ENCODE results near the gene AKAP5.

Gene AKAP5, protein sequence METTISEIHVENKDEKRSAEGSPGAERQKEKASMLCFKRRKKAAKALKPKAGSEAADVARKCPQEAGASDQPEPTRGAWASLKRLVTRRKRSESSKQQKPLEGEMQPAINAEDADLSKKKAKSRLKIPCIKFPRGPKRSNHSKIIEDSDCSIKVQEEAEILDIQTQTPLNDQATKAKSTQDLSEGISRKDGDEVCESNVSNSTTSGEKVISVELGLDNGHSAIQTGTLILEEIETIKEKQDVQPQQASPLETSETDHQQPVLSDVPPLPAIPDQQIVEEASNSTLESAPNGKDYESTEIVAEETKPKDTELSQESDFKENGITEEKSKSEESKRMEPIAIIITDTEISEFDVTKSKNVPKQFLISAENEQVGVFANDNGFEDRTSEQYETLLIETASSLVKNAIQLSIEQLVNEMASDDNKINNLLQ

DNA sequence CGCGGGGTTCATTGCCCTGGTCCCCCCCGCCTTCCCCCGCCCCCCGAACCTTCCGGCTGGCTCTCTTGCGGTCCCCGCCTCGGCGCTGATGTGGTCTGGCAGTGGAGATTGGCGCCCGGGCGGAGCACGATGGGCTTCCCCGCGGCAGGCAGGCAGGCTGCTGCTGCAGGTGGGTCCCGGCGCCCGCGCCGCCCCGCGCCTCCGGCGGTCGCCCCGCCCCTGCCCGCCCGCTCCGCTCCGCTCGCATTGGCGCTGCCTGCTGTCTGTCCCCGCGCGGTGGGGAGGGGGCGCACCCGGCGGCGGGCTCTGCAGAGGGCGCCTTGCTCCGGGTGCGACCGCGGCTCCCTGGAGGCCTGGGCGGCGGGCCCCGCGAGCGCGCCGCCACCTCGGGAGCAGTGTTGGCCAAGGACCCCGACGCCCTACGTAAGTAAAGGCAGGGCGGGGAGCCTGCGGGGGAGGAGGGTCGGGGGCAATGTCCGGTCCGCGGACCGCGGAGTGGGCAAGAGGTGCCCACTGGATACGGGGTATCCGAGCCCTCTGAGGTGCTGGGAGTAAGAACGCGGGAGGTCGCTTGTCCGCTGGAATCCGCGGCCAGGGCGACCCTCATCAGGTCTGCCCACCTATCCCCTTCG lies at the start of gene AKAP5:
Gene AKAP5, plus strand, starts transcription at position 309 of the 632 bp plus-strand sequence. CDS start 2,896 bp downstream, outside the sequence.
- DNase-seq (ENCODE audit: low read depth): peak; percentile 52

DNA sequence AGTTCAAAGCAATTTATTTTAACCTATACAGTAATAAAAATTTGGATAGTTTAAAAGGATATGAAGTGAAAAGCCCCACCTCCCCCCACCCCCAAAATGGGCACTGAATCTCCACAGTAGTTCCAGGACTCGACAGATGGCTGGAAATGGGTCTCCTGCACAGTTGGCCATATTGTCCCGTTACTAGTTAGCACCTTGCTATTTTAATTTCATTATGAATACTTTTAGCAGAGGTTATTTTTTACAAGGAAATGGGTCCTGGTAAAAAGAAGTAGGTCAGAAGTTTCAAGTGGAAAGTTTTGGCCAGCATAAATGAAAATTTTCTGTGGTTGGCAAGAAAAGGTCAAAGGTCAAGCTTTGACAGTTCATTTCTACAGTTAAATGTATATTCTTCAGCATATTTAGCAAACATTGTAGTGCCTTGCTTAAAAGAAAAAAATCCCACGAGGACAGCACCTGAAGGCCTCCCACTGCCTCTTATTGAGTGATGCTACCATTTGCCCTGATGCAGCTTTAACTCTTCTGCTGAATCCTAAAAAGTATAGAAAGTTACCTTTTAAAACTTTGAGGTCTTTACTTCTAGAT lies 48.9 kb upstream of the AKAP5 start:
- no peak for DNase-seq (ENCODE audit: low read depth)

DNA sequence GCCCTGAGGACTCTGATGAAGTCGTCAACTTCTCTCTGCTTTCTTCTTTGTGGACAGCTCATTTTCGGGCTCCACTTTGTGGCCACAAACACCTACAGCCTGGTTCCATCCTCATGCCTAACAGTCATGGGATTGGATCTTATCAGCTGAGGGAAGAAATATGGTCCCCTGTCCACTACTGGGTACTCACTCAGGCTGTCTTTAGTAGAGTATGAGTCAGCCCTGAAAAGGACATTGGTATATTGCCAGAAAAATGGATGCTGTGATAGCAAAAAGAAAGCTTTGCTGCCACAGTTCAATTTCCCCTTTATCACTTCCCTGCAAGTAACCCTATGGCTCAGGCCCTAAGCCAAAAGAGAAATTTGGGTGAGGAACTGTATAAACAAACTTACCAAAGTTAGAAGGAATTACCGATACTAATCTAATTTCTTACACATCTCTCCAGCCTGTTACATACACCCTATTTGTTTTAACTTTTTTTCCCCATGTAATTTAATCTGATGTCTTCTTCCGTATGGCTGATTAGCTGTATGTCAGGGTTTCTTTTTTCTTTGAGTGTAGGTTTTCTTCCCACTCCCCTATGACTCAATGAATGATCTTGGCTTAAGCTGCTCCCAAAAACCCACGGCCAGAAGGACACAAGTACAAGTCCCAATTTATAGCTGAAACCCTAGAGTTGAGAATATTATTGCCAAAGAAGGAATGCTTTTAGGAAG lies 48.1 kb upstream of the AKAP5 start:
- DNase-seq (ENCODE audit: low read depth): no peak

DNA sequence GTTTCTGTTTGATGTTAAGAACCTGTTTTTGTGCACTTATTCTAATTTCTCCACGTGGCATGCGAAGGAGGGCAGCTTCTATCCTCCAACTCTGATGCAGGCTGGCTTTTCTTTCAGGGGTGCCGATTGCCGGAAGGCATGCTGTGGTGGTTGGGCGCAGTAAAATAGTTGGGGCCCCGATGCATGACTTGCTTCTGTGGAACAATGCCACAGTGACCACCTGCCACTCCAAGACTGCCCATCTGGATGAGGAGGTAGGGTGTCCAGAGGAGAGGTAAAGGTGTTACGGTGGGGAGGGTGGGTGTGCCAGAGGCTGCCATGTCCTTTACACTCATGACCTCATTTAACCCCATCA lies 47.6 kb upstream of the AKAP5 start:
- DNase-seq (ENCODE audit: low read depth): no peak

DNA sequence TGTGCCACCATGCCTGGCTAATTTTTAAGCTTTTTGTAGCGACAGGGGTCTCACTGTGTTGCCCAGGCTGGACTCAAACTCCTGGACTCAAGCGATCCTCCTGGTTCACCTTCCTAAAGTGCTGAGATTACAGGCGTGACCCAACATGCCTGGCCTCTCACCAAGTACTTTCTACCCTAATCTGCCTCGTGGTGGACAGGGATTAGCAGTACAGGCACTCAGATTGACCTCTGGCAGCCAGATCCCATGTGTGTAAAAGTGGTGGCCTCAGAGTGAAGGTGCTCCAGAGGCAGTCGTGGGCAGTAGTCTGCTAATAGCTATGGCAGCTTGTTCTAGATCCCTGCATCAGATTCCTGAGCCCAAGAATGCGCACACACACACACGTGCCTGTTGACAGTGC lies 46.3 kb upstream of the AKAP5 start:
- DNase-seq (ENCODE audit: low read depth): no peak

DNA sequence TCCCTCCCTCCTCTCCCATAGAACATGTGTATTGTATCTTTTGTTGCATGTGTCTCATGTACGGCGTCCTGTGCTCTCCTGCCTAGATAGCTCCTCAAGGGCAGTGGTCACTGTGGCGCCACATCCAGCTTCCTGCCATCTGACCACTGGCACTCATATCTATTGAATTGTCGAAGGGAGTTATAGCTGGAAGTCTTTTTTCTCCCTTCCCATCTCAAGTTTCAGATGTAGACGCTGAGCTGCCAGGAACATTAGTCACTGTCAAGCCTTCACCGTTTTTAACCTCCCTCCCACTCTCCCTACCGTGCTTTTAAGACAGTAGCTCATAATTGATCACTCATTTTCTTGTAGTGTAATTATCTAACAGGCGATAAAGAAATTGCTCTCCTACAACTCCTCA lies 44.1 kb upstream of the AKAP5 start:
- no peak for DNase-seq (ENCODE audit: low read depth)

DNA sequence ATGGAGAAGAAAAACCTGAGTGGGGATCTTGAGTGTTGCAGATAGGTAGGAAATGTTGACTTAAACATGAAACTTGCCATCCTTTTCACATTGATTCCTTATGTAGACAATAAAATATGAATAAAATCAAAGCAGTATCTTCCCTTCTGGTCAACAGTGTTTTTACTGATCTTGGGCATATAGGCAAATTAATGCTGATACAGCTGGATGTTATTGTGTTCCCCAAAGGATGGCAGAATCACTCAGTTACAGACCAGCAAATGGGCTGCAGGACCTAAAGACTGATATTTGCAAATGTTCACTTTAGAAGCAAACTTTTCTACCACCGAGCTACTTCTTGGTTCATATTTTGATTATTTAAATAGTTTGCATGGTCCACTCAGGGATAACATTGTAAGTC lies 43.3 kb upstream of the AKAP5 start:
- DNase-seq (ENCODE audit: low read depth): no peak

DNA sequence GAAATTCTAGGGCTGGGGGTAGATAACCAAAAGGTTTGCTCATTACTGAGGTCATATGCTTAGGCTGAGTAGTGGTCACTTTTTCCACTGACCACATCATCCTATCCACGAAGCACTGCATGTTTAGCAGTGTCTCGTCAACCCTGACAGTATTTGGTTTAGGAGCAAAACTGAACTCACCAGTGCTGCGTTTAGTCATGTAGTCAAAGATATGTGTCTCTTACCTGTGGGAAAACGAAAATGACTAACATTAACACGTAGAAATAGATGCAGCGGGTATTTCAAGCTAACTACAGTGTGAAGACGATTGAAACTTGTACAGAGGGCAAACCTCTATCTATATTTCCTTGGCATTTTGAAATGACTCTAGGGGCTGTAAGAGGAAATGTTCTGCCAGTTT lies 42.5 kb upstream of the AKAP5 start:
- no peak for DNase-seq (ENCODE audit: low read depth)

DNA sequence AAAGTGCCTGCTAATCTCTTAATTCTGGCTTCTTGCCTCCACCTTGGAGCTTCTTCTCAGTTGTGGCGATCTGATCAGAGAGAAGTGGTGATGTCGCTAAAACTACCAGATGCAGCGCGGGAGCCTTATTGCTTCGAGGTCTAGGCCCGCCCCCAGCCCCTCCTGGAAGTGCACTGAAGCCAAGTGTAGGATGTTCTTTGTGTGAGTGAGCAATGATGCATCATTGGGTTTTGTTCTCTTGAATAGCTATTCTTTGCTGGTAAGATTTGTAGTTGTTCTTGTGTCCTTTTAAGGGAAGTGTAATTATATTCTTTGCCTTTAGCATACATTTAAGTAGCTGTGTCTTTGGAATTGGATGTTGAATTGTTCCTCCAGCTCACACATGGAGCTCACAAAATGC lies 41.3 kb upstream of the AKAP5 start:
- DNase-seq (ENCODE audit: low read depth): no peak

DNA sequence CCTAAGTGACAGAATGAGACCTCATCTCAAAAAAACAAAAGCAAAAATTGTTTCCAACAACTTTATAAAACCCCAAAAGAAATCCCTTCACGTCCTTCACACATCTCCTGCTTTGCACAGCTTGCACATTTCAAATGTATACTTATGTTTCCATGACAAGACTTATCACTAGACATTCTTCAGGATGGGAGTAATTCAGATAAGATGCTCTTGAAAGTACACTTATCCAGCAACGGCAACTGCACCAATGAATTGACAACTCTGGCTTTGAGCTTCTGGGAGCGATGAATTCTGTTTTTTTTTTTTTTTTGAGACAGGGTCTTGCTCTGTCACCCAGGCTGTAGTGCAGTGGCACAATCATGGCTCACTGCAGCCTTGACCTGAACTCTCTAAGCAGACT lies 30.8 kb upstream of the AKAP5 start:
- no peak for DNase-seq (ENCODE audit: low read depth)

DNA sequence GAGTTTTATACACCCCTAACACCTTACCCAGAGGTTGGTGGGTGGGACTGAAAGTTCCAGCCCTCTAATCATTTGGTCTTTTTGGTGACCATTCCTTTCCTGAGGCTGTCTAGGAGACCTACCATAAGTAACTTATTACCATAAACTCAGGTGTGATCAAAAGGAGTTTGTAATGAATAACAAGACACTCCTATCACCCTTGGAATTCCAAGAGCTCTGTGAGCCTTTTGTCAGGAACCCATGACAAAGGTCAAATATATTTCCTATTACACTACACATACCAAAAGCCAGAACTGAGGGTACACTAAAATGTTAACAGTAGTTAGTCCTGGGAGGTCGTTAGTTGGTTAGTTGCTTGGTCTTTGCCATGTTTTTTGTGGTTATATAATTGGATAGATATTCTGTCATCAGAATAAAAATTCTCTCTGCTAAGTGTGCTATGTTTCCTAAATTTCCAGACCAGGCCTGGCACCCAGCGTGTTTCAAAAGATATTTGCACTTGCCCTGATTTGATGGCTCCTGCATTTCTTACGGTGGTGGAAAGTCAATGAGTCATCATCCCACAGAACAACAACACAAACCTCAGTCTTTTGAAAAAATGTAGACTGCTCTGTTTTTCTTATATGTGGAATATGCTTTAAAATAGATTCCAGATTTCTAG lies 27.0 kb upstream of the AKAP5 start:
- no peak for DNase-seq (ENCODE audit: low read depth)

DNA sequence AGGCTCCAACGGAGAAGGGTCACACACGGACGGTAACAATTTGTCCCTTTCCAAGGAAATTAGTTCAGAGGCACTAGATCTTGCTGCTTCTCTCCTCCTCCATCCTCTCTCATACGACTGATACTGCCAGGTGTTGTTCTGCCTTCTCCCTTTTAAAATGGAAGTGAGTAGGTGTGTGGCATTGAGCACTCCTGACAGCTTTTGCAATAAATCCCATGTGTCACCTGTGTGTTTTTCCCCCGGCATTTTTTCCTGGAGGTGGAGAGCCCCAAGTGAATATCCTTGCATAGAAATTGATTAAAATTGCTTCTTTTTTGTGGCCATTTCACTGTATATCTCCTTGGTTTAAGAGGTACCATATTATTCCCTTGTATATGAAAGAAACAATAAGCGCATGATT lies 26.2 kb upstream of the AKAP5 start:
- no peak for DNase-seq (ENCODE audit: low read depth)

DNA sequence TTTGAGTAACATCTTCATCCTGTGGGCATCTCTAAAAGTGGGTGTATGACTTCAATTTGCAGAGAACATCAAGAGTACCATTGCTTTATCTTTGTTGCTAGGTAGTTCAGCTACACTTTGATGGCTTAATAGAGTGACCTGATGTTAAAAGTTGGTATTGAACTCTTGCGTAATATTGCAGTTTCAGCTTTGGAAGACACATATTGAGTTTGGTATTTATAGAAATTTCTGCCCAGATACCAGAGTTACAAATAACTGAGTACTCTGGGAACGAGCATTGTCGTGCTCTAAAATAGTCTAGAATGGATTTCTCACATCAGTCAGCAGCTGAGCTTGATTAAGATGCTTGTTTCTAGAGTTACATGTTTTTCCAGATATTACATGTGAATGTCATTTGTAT lies 24.8 kb upstream of the AKAP5 start:
- no peak for DNase-seq (ENCODE audit: low read depth)

DNA sequence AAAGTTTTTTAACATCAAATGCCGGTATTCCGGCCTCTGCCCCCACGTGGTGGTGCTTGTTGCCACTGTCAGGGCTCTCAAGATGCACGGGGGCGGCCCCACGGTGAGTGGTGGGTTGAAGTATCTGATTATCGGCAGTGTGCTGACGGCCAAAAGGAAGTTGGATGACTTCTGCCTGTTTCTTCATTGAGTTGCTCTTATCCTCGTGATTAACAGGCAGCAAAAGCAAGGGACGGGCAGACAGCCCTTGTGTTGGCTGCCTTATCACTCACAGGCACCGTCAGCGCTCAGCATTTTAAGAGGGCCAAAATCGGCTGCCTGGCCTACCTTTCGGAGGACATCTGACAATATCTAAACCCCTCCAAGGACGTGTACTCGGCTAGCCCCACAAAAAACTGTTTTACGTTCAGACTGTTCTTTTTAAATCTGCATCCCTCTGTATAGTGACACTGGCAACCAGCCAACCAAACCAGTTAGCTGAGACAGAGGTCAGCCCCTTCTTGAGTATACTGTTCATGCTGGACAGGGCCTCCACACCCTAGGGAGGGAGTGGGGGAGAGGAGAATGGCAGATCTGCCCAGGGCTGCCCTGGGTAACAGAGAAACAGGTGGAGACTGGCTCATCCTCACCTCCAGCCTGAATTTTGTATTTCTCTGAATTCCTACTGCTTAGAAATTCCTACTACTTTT lies 22.9 kb upstream of the AKAP5 start:
- no peak for DNase-seq (ENCODE audit: low read depth)

DNA sequence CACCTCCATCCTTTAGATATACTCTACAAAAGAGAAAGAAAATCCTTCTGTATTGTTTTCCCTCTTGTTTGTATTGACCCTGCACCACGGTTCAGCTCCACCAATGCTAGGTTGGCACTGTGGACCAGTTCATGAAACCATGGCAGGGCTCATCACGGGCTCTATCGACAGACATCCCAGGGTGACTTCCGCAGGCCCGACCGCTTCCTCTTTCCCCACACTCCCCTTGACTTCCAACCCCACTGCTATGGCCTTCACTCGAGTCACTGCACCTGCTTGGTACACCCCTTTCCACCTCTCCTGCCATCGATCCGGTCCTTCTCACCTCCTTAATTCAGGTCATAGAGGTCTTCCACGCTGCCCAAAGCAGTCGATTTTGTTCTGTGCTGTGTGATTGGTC lies 21.2 kb upstream of the AKAP5 start:
- no peak for DNase-seq (ENCODE audit: low read depth)

DNA sequence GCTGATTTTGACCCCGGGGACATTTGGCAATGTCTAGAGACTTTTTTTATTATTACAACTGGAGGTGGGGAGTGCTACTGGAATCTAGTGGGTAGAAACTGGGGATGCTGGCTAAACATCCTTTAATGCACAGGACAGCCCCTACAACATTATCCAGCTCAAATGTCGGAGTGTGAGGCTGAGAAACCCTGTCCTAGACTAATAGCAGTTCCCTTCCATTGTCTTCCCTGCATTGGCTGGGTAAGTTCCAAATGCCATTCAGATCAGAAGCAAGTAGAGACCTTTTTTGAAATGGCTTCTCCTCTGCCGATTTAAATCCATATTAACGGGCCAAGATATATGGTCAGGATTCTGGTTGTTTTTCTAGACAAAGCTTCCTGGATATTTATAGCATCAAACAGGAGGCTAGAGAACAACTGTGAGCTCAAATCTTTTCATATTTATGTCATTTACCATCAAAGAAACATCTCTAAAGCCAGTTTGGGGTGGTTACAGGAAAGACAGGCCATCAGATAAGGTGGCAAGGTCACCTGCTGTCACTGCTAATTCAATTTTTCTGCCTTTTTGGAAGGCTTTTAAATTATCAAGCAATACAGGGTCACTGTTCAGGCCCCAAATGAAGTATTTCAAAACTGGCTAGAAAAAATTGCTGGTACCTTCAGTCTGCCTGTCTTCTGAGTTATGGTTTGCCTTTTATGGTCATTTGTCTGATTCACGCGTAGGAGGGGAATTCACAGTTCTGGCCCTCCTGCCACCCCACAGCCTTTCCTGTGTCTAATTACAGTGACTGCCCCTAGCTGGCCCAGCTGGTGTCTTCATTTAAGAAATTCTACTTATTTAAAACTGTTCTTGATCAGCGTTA lies 20.1 kb upstream of the AKAP5 start:
- DNase-seq (ENCODE audit: low read depth): no peak

DNA sequence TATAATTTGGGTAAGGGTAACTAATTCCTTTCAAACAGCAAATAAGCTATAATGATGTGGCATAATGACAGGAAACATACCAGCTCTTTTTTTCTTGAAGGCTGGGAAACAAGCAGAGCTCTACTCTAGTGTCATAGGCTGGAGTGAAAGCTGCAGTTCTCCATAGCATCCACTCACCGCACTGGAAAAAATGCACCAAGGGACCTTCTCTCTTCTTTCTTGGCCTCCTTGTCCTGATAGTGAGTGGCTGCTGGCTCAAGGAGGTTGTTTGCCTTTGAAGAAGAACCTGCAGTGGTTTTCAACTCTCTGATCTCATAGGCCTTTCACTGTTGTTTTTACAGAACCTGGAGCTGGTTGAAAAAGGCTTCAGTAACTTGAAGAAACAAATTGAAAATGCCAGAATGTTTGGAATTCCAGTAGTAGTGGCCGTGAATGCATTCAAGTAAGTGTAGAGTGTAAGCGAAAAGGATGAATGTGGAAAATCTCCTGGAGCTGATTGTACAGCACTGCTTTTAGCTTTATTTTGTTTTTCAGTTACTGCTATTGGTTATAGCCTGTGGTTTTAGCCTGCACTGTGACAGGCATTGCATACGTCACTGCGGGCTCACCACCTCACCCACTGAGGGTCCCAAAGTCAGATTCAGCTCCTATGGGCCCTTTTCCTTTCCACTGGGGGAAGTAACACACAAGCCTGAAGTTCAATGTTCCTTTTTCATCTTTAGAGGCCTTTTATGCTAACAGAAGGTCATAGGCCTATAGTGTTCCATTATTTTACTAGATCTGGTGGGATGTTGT lies 17.2 kb upstream of the AKAP5 start:
- no peak for DNase-seq (ENCODE audit: low read depth)

DNA sequence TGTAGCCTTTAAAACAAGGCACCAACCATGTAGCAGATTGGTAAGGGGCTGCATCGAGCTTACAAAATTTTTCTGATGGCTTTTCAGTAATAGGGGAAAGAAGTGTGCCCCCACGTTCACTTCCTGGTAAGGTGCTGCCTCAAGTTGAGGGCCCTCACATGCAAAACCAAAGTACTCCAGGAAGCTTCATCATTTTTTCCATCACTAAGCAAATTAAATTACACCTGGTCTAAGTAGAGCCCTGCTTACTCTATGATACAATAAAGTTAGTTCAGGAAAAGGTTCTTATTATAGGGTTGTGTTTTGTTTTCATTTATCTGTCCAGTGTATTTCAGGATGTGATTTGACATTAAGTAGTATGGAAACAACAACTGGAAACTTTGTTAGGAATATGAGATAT lies 15.0 kb upstream of the AKAP5 start:
- no peak for DNase-seq (ENCODE audit: low read depth)

DNA sequence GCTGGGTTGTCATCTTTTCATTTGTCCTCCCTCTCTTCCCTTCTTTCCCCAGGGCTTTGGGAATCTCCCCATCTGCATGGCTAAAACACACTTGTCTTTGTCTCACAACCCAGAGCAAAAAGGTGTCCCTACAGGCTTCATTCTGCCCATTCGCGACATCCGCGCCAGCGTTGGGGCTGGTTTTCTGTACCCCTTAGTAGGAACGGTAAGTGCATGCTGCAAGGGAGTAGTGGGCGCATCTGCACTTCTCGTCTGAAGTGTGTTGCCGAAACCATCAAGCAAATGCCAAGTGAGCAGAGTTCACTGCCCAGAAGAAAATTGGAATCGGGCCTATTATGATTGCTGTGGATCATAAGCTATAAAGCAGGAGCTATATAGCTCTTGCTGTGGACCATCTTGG lies 10.6 kb upstream of the AKAP5 start:
- DNase-seq (ENCODE audit: low read depth): no peak

Data from activated T-helper 1 cell treated with Interleukin-2 at 50 U/mL for 16 hours (primary cell).